ENCODE measurements around the gene RNGTT.
"Not testable (repeated sequence)": the region's sequence is repeated elsewhere in the genome, so short reads cannot be mapped to it uniquely, and the experiment has no call there.

Gene RNGTT

GRCh38 chr6:88910922-88911778 lies 52.3 kb downstream of the RNGTT start:
- DNase-seq (ENCODE audit: low read depth), result no peak

- no peak for DNase-seq (ENCODE audit: low read depth)
Measured at GRCh38 chr6:88908598-88909548, 54.5 kb downstream of the RNGTT start.

- DNase-seq (ENCODE audit: low read depth), result not testable (repeated sequence)
Measured at GRCh38 chr6:88907148-88907547, 56.3 kb downstream of the RNGTT start.

- no peak for DNase-seq (ENCODE audit: low read depth)
Measured at GRCh38 chr6:88899569-88900316, 63.7 kb downstream of the RNGTT start.

GRCh38 chr6:88895911-88896310 lies 67.5 kb downstream of the RNGTT start:
- no peak for DNase-seq (ENCODE audit: low read depth)

GRCh38 chr6:88890860-88891845 lies 72.3 kb downstream of the RNGTT start:
- no peak for DNase-seq (ENCODE audit: low read depth)

GRCh38 chr6:88890394-88890793 lies 73.0 kb downstream of the RNGTT start:
- no peak for DNase-seq (ENCODE audit: low read depth)

- no peak for DNase-seq (ENCODE audit: low read depth)
Measured at GRCh38 chr6:88884361-88884760, 79.1 kb downstream of the RNGTT start.

GRCh38 chr6:88882536-88882935 lies 80.9 kb downstream of the RNGTT start:
- no peak for DNase-seq (ENCODE audit: low read depth)

- DNase-seq (ENCODE audit: low read depth), result no peak
Measured at GRCh38 chr6:88881451-88881850, 82.0 kb downstream of the RNGTT start.

GRCh38 chr6:88880021-88880420 lies 83.4 kb downstream of the RNGTT start:
- DNase-seq (ENCODE audit: low read depth), result no peak

GRCh38 chr6:88877893-88878292 lies 85.5 kb downstream of the RNGTT start:
- DNase-seq (ENCODE audit: low read depth), result no peak

GRCh38 chr6:88872962-88873361 lies 90.5 kb downstream of the RNGTT start:
- DNase-seq (ENCODE audit: low read depth), result no peak

GRCh38 chr6:88871498-88871897 lies 91.9 kb downstream of the RNGTT start:
- no peak for DNase-seq (ENCODE audit: low read depth)

GRCh38 chr6:88870717-88871330 lies 92.6 kb downstream of the RNGTT start:
- DNase-seq (ENCODE audit: low read depth), result no peak

- no peak for DNase-seq (ENCODE audit: low read depth)
Measured at GRCh38 chr6:88869263-88870020, 94.0 kb downstream of the RNGTT start.

- no peak for DNase-seq (ENCODE audit: low read depth)
Measured at GRCh38 chr6:88867841-88868731, 95.3 kb downstream of the RNGTT start.

GRCh38 chr6:88866856-88867255 lies 96.6 kb downstream of the RNGTT start:
- DNase-seq (ENCODE audit: low read depth), result no peak

GRCh38 chr6:88865275-88865674 lies 98.1 kb downstream of the RNGTT start:
- no peak for DNase-seq (ENCODE audit: low read depth)

All from GM04503 (cell line).